ENCODE results near the gene UTP3.
"Not testable (repeated sequence)": the region's sequence is repeated elsewhere in the genome, so short reads cannot be mapped to it uniquely, and the experiment has no call there.

The UTP3 gene

GRCh38 chr4:70721747-70722146, 33.4 kb downstream of the UTP3 start, which contains the start of gene RUFY3:
TSS of gene RUFY3 (plus strand) at chr4:70721964. CDS start at chr4:70722574, 610 bp downstream.
- H3K27me3 Mint-ChIP-seq: no peaks in the 10 kb centered on the region
- peak within 1 kb of the TSS; percentile 46 for H3K27ac Mint-ChIP-seq
- no peaks in the 10 kb centered on the region for H3K36me3 Mint-ChIP-seq
- no peaks in the 10 kb centered on the region for H3K9me3 Mint-ChIP-seq (ENCODE audit: low read depth)
- H3K4me1 Mint-ChIP-seq (ENCODE audit: low read depth): peaks cover 25% of the 10 kb centered on the region
- peak within 1 kb of the TSS; percentile 27 for H3K4me3 Mint-ChIP-seq

GRCh38 chr4:70722199-70722791, 34.0 kb downstream of the UTP3 start:
- H3K4me3 Mint-ChIP-seq: peak overlapping the region; percentile 27

DNA sequence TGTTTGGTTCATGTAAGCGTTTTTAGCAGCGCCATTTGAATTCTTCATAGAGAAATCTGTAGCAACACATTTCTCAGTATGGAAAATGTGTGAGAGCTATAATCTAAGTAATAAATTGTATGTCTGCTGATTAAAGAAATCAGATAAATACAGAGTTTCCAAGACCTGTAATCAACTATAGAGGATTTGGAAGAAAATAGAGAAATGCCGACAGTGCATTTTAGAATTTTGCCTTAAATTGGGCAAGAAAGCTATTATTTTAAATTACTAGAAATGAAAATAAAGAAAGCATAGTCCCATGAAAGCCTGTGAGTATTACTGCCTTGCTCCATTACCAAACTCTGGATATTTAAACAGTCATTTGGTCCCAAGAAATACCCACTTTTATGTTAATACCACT, 36.1 kb downstream of the UTP3 start:
- no peak overlapping the region for H3K27ac Mint-ChIP-seq
- peaks cover 23% of the 10 kb centered on the region for H3K4me1 Mint-ChIP-seq (ENCODE audit: low read depth)
- H3K36me3 Mint-ChIP-seq: no peaks in the 10 kb centered on the region
- H3K9me3 Mint-ChIP-seq (ENCODE audit: low read depth): no peaks in the 10 kb centered on the region
- no peak overlapping the region for H3K4me3 Mint-ChIP-seq
- no peaks in the 10 kb centered on the region for H3K27me3 Mint-ChIP-seq

More at GRCh38 chr4:70722199-70722791, 34.0 kb downstream of the UTP3 start:
- H3K27me3 Mint-ChIP-seq: no peaks in the 10 kb centered on the region
- H3K27ac Mint-ChIP-seq: peak overlapping the region; percentile 46
- H3K4me1 Mint-ChIP-seq (ENCODE audit: low read depth): peaks cover 25% of the 10 kb centered on the region
- H3K9me3 Mint-ChIP-seq (ENCODE audit: low read depth): no peaks in the 10 kb centered on the region
- H3K36me3 Mint-ChIP-seq: no peaks in the 10 kb centered on the region

- no peaks in the 10 kb centered on the region for H3K36me3 Mint-ChIP-seq
- no peaks in the 10 kb centered on the region for H3K9me3 Mint-ChIP-seq (ENCODE audit: low read depth)
- H3K4me1 Mint-ChIP-seq (ENCODE audit: low read depth): peaks cover 23% of the 10 kb centered on the region
- H3K4me3 Mint-ChIP-seq: no peak overlapping the region
- no peaks in the 10 kb centered on the region for H3K27me3 Mint-ChIP-seq
- peak overlapping the region; percentile 5 for H3K27ac Mint-ChIP-seq
Measured at GRCh38 chr4:70725633-70726032, 37.3 kb downstream of the UTP3 start.

GRCh38 chr4:70726515-70726914, 38.2 kb downstream of the UTP3 start:
- H3K9me3 Mint-ChIP-seq (ENCODE audit: low read depth); H3K27me3 Mint-ChIP-seq; H3K4me3 Mint-ChIP-seq; H3K27ac Mint-ChIP-seq; H3K36me3 Mint-ChIP-seq: not testable (repeated sequence)
- H3K4me1 Mint-ChIP-seq (ENCODE audit: low read depth): peaks cover 20% of the 10 kb centered on the region

DNA sequence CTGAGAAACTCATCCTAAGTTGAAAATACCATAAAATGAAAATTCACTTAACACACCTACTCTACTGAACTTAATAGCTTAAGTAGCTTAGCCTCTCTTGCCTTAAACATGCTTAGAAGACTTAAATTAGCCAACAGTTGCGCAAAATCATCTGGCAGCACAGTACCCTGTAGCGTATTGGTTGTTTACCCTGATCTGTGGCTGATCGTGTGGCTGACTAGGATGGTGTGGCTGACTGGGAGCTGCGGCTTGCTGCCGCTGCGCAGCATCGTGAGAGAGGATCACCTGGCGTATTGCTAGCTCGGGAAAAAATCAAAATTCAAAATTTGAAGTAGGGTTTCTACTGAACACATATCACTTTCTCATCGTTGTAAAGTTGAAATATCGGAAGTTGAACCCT, 39.8 kb downstream of the UTP3 start:
- peaks cover 13% of the 10 kb centered on the region for H3K4me1 Mint-ChIP-seq (ENCODE audit: low read depth)
- H3K27ac Mint-ChIP-seq: no peak overlapping the region
- H3K9me3 Mint-ChIP-seq (ENCODE audit: low read depth): no peaks in the 10 kb centered on the region
- H3K27me3 Mint-ChIP-seq: no peaks in the 10 kb centered on the region
- H3K4me3 Mint-ChIP-seq: peak overlapping the region; percentile 27
- H3K36me3 Mint-ChIP-seq: no peaks in the 10 kb centered on the region

- not testable (repeated sequence) for H3K36me3 Mint-ChIP-seq; H3K27me3 Mint-ChIP-seq; H3K4me3 Mint-ChIP-seq; H3K9me3 Mint-ChIP-seq (ENCODE audit: low read depth); H3K27ac Mint-ChIP-seq
- H3K4me1 Mint-ChIP-seq (ENCODE audit: low read depth): peaks cover 44% of the 10 kb centered on the region
Measured at GRCh38 chr4:70732878-70733277, 44.5 kb downstream of the UTP3 start.

DNA sequence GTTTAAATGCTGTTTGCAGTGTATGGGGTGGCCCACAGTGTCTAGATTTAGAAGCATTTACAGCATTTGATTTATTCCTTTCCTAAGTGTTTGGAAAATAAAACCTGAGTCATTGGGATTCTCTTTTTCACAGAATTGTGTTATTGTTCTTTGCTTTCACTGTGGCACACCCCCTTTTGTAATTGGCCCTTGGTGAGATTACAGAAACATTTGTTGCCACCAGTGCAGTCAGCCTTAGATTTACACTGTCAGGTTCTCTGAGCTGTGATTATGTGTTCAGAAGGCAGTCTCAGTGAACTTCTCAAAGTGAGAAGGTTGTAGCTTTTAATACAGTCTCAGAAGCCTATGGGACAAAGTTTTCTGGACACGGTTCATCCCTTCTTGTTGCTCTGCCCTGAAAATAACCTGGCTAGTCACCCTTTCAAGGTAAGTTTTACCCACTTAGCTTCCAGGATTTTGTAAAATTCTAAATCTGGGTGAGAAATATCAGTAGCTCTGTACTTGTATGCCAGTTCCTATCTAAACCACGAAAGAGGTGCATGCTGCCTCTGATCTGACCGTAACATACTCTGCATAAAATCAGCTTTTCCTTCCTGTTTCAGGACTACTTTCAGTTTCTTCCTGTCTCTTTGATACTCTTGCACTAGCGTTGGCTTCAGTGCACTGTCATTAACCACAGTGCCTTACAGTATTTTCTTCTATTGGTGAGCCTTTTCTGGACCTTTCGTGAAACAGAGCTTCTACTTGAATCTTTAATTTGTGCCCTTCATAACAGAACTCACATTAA, 46.0 kb downstream of the UTP3 start:
- Mint-ChIP-seq H3K27me3 (no peaks in the 10 kb centered on the region), H3K27ac (peak overlapping the region; percentile 85), H3K4me1 (ENCODE audit: low read depth) (peaks cover 46% of the 10 kb centered on the region), H3K4me3 (peak overlapping the region; percentile 86), H3K36me3 (no peaks in the 10 kb centered on the region), H3K9me3 (ENCODE audit: low read depth) (no peaks in the 10 kb centered on the region)

- H3K4me1 Mint-ChIP-seq (ENCODE audit: low read depth): peaks cover 47% of the 10 kb centered on the region
- no peaks in the 10 kb centered on the region for H3K27me3 Mint-ChIP-seq
- no peaks in the 10 kb centered on the region for H3K9me3 Mint-ChIP-seq (ENCODE audit: low read depth)
- H3K4me3 Mint-ChIP-seq: peak overlapping the region; percentile 86
- peak overlapping the region; percentile 85 for H3K27ac Mint-ChIP-seq
- H3K36me3 Mint-ChIP-seq: no peaks in the 10 kb centered on the region
Measured at GRCh38 chr4:70734971-70735370, 46.6 kb downstream of the UTP3 start.

DNA sequence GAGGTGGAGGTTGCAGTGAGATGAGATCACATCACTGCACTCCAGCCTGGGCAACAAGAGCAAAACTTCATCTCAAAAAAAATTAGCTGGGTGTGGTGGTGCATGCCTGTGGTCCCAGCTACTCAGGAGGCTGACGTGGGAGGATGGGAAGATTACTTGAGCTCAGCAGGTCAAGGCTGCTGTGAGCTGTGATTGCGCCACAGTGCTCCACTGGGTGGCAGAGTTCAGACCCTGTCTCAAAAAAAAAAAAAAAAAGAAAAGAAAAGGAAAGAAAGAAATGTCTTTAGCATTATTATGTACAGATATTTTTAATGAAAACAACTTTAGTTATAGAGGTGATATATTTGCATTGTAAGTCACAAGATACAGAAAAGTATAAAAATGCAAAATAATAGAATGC, 47.6 kb downstream of the UTP3 start:
- H3K36me3 Mint-ChIP-seq; H3K9me3 Mint-ChIP-seq (ENCODE audit: low read depth); H3K27me3 Mint-ChIP-seq: not testable (repeated sequence)
- H3K4me3 Mint-ChIP-seq: peak overlapping the region; percentile 30
- H3K4me1 Mint-ChIP-seq (ENCODE audit: low read depth): peaks cover 48% of the 10 kb centered on the region
- H3K27ac Mint-ChIP-seq: peak overlapping the region; percentile 59

DNA sequence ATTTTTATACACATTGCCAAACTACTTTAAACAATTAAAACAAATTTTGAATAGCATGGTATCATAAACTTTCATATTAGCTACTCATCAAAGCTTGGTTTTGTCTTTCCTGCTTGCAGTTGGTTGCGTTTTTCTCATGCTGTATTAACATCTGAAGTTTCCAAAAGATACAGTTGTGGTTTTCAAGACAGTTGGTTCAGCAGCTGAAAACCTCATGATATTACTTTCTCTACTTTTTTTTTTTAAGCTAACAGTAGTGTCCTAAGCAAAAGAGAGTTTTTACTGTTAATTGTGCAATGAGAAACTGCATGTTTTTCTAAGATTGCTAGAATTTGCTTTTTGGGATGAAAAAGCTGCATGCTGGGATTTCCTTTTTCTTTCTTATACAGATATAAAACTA, 48.7 kb downstream of the UTP3 start:
- Mint-ChIP-seq H3K27me3 (no peaks in the 10 kb centered on the region), H3K36me3 (no peaks in the 10 kb centered on the region), H3K4me3 (peak overlapping the region; percentile 24), H3K4me1 (ENCODE audit: low read depth) (peaks cover 47% of the 10 kb centered on the region), H3K9me3 (ENCODE audit: low read depth) (no peaks in the 10 kb centered on the region), H3K27ac (peak overlapping the region; percentile 71)

DNA sequence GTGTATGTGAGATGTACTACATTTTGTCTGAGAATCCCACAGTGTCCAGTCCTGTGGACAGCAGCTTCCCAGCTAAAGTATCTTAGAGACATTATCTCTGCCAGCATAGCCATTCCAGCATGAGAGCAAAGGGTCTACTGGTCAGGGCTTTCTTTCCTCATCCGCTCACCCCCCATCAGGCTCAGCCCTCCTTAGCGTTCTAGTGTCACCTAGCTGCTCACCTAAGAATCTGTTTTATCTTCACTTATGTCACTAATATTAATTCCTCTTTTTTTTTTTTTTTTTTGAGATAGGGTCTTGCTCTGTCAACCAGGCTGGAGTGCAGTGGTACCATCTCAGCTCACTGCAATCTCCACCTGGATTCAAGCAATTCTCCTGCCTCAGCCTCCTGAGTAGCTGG, 49.1 kb downstream of the UTP3 start:
- Mint-ChIP-seq H3K4me1 (ENCODE audit: low read depth) (peaks cover 45% of the 10 kb centered on the region), H3K4me3 (peak overlapping the region; percentile 24), H3K36me3 (no peaks in the 10 kb centered on the region), H3K27ac (no peak overlapping the region), H3K27me3 (no peaks in the 10 kb centered on the region), H3K9me3 (ENCODE audit: low read depth) (no peaks in the 10 kb centered on the region)

GRCh38 chr4:70739496-70740337, 51.4 kb downstream of the UTP3 start:
- Mint-ChIP-seq H3K36me3 (peaks cover 3% of the 10 kb centered on the region), H3K9me3 (ENCODE audit: low read depth) (no peaks in the 10 kb centered on the region), H3K27me3 (no peaks in the 10 kb centered on the region), H3K4me3 (no peak overlapping the region), H3K4me1 (ENCODE audit: low read depth) (peaks cover 30% of the 10 kb centered on the region), H3K27ac (no peak overlapping the region)

Data from activated naive CD8-positive, alpha-beta T cell (primary cell).